GM18519 (cell line): Measurements from ENCODE around the gene APBB1.

Experiments
- ATAC-seq: cut with Tn5 transposase; IDR thresholded peaks from one replicate; pipeline ENCODE4 v1.9.1; 2021; ENCODE audit warnings: mild to moderate bottlenecking, moderate library complexity; ENCODE audit not compliant: unreplicated experiment, low FRiP score

The APBB1 gene

GRCh38 chr11:6419009-6419631 lies at the start of gene APBB1:
APBB1 (minus strand) TSS chr11:6419094; CDS start chr11:6411347, 7,747 bp downstream.
- no peak for ATAC-seq

GRCh38 chr11:6459099-6459450 lies 40.2 kb upstream of the APBB1 start:
- ATAC-seq: no peak

DNA sequence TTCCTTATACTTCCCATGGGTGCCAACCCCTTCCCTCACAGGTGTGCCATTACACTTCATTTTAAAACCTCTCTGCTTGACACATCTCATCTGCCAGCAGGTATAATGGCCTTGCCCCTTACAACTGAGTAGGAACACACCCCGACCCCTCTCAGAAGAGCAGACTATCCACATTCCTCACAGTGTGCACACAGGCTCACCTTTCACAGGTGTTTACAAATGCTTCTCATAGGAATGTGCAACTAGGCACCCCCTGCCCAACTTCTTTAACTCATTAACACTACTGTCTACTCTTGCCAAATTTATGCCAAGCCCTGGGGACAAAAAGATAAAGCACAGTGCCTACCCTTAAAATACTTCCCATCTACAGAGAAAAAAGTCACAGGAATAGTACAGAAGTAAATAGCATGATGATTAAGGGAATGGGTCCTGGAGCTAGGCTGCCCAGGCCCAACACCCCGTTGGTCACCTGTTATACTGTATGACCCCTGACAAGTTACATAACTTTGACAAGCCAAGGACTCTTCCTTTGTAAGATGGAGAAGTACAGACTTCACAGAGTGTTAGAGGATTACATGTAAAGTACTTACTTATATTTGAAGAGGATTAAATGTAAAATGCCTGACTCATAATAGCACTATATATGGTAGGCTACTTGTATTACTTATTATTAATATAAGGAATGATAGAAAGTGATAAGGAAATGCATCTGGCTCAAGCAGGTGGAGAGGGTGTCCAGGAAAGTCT lies 39.6 kb upstream of the APBB1 start:
- ATAC-seq: no peak

DNA sequence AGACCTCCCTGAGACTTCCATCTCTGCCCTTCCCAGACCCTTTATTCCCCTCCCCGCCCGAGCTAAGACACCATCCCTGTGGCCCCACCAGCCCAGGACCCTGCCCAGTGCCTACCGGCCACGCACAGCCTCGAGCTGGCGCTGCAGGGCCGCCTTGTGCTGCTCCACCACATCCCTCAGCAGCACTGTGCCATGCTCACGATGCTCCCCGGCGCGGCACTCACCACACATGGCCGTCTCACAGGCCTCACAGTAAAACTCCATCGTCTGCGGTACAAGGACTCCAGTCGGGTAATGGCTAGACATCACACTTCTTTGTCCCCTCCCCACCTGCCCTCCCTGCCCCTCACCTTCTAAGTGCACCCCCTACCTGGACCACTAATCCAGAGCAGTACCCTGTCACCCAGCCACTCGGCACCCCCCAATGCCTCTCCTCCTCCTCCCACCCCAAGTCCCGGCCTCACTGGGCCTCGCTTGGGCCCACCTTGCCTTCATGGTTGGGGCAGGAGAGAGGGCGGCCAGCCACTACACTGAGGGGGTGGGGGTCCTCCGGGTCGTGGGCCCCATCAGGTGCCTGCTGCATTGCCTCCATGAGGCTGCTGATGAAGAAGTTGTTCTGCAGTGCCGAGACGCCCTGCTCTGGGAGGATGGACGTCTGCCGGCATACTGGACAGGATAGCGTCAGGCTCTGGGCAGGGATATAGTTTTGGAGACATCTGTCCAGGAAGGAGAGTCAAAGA lies 38.9 kb upstream of the APBB1 start:
- no peak for ATAC-seq

GRCh38 chr11:6456361-6457073 lies 37.6 kb upstream of the APBB1 start:
- no peak for ATAC-seq

DNA sequence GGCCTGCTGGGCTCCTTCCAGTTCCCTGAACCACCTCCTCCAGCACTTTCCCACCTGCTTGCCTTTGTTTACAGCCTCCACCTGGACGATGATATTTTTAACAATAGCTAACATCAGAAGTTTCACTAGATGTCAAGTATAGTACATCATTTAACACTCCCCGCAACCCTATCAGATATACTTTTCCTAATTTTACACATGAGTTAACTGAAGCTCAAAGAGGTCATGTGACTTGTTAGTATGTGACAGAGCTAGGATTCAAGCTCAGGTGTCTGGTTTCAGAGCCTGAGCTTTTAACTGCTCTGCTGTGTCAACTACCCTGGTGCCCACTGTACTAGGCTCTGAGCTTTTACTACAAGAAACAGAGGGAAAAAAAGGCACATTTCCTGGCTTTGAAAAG lies 36.2 kb upstream of the APBB1 start:
- ATAC-seq: no peak

DNA sequence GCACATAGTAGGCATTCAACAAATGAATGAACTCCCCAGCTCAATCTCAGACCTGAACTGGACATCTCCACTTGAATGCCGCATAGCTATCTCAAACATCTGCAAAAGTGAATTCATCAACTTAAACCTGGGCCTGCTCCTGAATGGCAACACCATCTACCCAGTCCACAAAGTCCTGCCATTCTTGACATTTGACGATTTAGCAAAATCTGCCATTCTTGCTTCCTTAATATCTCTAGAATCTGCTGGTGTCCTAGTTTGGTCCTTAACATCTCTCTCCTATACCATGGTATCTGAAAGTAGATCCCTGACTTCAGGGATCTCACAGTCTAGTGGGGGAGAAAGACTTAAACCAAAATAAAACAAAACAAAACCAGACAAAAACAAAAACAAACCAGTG lies 34.3 kb upstream of the APBB1 start:
- ATAC-seq: no peak

GRCh38 chr11:6452219-6452618 lies 33.3 kb upstream of the APBB1 start:
- ATAC-seq: no peak

DNA sequence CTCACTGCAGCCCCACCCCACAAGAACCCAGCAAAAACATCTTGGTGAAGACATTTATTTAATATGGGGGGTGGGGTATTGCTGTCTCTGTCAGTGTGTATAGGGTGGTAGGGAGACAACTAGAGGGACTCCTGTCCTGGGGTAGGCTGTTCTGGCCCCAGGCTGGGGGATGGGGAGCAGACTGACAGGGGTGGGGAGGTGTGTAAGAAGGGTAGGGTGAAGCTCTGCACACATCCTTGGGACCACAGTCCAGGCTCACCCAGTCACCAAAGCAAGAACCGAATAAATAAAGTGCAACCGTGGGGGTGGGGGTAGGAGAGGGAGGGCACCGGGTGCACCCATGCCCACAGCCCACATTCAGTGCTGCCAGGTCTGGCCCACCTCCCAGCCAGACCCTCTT lies 29.7 kb upstream of the APBB1 start:
- ATAC-seq: no peak

GRCh38 chr11:6443269-6444003 lies 24.5 kb upstream of the APBB1 start:
- ATAC-seq: peak; percentile 73

DNA sequence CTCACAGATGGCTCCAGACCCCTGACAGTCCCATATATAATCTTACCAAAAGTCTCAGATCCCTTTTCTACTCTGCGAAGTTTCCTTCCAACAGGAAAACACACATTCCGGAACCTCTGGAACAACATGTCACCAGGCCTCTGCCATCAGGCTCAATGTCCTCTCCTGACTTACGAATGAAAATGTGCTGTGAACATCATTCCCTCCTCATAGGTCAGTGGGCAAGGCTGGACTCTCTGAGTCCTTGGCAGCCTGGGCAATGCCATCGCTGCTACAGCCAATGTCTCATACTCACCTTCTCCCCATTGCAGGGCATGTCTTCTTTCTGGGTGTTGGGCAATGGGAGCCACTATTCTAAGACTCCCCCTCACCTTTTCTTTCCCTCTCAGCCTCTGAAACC lies 23.5 kb upstream of the APBB1 start:
- ATAC-seq: no peak

GRCh38 chr11:6440906-6441358 lies 22.0 kb upstream of the APBB1 start, which contains the start of gene HPX:
HPX (minus strand) TSS chr11:6440987; CDS start chr11:6440963, 24 bp downstream.
- no peak for ATAC-seq

DNA sequence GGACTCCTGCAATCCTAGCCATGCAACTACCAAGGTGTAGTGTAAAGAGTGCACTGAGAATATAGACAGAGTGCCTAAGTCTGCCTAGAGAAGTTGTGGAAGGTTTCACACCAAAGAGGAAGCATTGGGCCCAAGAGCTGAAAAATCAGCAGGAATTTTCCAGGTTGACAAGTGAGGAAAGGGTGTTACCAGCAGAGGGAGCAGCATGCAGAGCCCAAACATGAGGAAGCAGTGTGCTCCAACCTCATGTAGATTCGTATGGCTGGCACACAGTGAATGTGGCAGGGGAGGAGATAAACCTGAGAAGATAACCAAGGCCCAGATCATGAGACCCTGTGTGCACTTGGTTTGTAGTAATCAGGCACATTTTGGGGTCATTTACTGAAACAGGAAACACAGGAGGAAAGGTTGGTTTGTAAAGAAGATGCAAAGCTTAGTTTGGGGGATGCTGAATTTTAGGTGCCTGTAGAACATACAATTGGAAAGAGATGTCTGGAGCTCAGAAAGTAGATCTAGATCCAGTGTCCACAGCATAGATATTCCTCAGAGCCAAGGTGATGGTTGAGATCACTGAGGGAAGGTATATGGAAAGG lies 20.2 kb upstream of the APBB1 start:
- ATAC-seq: no peak

DNA sequence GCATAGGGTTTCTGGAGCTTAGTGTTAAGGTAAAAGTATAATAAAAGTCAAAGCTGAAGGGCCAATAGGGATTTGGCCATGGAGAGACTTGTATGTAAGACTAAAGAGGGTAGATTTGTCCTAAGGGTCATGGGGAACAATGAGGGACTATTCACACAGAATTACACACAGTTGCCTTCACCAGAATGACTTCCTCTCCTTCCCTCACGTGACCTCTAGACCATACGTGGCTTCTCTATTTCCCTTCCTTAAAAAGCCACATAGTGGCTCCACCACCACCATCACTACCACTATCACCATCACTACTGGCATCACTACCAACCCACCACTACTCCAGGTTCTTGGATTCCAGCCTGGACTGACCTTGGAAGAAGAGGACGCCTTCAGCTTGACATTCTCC lies 19.1 kb upstream of the APBB1 start:
- no peak for ATAC-seq

DNA sequence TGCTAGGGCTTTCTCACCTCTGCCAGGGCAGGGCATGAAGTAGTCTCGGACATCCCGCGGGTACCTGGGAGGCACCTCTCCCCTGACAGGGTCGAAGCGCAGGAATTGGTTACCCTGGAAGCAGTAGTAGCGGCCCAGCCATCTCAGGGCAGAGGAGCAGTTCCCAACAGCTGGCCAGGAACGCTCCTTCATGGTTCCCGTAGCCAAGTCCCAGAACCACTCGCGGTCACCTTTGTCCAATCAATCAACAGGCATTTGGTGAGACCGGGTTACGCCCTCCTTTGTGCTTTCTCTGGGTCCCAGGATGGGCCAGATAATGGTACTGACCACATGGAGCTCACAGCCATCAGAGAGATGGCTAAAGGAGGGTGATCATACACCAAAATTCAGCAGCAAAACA lies 18.5 kb upstream of the APBB1 start:
- no peak for ATAC-seq

DNA sequence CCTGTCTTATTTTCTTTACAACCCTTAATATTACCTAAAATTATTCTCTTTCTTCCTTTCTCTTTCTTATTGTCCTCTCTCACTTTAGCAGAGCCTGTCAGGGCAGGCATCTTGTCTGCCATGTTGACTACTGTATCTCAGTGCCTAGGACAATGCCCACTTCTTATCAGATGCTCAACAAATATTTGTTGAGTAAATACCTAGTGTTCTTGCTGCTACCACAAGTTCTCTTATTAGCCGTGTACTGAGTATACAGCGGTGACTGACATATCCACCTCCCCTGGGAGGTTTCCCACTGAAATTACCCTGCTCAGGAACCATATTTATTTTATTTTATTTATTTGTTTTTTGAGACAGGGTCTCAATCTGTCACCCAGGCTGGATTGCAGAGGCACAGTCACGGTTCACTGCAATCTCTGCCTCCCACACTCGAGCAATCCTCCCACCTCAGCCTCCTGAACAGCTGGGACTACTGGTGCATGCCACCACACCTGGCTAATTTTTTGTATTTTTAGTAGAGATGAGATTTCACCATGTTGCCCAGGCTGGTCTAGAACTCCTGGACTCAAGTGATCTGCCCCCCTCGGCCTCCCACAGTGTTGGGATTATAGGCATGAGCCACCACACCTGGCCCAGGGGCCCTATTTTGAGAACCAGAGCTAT lies 15.2 kb upstream of the APBB1 start:
- no peak for ATAC-seq

GRCh38 chr11:6431861-6432260 lies 13.0 kb upstream of the APBB1 start:
- ATAC-seq: no peak

DNA sequence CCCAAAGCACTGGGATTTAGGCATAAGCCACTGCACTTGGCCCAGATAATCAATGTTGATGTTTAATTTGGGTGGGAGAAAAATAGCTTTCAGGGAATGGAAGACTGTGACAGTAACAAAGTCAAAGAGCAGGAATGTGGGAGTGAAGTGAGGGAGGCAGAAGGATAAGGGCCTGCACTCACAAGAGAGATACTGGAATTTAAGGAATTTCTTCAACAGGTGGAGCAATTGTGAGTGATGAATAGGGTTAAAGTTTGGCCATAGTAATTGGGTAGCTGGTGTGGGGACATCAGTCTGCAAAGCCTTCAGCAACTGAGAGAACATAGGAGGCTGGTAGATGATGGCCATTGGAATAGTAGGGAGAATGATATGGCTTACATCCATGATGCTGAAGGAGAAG lies 8.6 kb upstream of the APBB1 start:
- ATAC-seq: no peak

DNA sequence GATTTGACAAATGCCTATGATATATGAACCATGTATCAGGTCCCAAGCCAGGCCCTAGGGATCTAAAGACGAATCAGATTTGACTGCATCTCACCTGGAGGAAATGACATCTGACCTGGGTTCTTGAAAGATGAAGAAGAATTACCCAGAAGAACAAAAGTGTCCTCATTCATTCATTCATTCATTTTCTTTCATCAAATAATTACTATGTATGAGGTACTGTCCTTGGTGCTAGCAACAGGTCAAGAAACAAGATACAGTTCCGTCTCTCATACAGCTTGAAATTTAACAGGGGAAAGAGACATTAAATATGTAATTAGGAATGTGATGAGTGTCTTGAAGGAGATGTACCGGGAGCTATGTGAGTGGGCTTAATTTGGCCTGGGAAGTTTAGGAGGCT lies 1.8 kb upstream of the APBB1 start:
- no peak for ATAC-seq
